ENCODE measurements around the gene UCHL1. TPM values are rescaled to one million over a fixed set of nuclear protein-coding genes. Genes with fewer than 3 reads are reported as not detected.

UCHL1 gene
- total and polyA plus RNA-seq, 2 of the 13 experiments (the other 11 are each of a cell fraction or from before 2014, with no cell fraction given) = not detected

DNA sequence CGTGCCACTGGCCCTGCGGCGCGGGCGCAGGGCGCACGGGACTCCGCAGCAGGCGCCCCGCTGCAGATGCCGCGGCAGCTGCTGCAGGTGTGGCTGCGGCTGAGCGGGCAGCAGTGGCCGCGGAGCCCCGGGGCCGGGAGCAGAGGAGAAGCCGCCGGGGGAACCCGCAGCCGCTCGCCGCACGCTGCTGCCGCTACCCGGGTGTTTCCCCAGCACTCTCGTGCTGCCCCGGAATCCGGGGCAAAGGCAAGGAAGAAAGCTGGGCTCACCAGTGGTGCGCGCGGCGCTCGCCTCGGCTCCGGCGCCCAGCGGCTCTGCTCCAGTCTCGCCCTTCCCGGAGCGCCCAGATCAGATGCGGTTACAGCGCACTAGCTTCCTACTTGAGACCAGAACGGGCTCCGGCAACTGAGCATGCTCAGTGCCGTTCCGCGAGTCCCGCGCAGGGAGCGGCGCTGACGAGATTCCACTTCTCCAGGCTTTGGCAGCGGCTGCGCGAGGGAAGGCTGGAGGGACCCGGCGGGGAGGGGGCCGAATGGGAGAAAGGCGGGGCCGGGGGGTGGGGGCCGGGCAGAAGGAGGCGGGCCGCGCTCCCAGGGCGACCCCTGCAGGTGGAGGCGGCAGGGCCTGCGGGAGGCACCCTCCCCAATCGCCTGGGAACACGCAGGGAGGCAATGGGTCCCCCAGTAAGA is 42.4 kb upstream of the UCHL1 start, which contains the start of gene APBB2 (continued):
- TF ChIP-seq, protein P1, sequence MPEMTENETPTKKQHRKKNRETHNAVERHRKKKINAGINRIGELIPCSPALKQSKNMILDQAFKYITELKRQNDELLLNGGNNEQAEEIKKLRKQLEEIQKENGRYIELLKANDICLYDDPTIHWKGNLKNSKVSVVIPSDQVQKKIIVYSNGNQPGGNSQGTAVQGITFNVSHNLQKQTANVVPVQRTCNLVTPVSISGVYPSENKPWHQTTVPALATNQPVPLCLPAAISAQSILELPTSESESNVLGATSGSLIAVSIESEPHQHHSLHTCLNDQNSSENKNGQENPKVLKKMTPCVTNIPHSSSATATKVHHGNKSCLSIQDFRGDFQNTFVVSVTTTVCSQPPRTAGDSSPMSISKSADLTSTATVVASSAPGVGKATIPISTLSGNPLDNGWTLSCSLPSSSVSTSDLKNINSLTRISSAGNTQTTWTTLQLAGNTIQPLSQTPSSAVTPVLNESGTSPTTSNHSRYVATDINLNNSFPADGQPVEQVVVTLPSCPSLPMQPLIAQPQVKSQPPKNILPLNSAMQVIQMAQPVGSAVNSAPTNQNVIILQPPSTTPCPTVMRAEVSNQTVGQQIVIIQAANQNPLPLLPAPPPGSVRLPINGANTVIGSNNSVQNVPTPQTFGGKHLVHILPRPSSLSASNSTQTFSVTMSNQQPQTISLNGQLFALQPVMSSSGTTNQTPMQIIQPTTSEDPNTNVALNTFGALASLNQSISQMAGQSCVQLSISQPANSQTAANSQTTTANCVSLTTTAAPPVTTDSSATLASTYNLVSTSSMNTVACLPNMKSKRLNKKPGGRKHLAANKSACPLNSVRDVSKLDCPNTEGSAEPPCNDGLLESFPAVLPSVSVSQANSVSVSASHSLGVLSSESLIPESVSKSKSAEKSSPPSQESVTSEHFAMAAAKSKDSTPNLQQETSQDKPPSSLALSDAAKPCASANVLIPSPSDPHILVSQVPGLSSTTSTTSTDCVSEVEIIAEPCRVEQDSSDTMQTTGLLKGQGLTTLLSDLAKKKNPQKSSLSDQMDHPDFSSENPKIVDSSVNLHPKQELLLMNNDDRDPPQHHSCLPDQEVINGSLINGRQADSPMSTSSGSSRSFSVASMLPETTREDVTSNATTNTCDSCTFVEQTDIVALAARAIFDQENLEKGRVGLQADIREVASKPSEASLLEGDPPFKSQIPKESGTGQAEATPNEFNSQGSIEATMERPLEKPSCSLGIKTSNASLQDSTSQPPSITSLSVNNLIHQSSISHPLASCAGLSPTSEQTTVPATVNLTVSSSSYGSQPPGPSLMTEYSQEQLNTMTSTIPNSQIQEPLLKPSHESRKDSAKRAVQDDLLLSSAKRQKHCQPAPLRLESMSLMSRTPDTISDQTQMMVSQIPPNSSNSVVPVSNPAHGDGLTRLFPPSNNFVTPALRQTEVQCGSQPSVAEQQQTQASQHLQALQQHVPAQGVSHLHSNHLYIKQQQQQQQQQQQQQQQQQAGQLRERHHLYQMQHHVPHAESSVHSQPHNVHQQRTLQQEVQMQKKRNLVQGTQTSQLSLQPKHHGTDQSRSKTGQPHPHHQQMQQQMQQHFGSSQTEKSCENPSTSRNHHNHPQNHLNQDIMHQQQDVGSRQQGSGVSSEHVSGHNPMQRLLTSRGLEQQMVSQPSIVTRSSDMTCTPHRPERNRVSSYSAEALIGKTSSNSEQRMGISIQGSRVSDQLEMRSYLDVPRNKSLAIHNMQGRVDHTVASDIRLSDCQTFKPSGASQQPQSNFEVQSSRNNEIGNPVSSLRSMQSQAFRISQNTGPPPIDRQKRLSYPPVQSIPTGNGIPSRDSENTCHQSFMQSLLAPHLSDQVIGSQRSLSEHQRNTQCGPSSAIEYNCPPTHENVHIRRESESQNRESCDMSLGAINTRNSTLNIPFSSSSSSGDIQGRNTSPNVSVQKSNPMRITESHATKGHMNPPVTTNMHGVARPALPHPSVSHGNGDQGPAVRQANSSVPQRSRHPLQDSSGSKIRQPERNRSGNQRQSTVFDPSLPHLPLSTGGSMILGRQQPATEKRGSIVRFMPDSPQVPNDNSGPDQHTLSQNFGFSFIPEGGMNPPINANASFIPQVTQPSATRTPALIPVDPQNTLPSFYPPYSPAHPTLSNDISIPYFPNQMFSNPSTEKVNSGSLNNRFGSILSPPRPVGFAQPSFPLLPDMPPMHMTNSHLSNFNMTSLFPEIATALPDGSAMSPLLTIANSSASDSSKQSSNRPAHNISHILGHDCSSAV (CRISPR knock-in tag; IDR thresholded peaks at IDR 0.05; ENCODE audit: borderline replicate concordance) = no peak
- TF ChIP-seq ZBTB46 (CRISPR knock-in tag; IDR thresholded peaks at IDR 0.05; ENCODE audit: borderline replicate concordance) = no peak
- no peak for TF ChIP-seq ZNF562 (CRISPR knock-in tag; IDR thresholded peaks at IDR 0.05; ENCODE audit: borderline replicate concordance)
- TF ChIP-seq ZNF724P (CRISPR knock-in tag; IDR thresholded peaks at IDR 0.05; ENCODE audit: borderline replicate concordance) = no peak
- no peak for TF ChIP-seq ZNF333 (CRISPR knock-in tag; IDR thresholded peaks at IDR 0.05; ENCODE audit: borderline replicate concordance)
- no peak for TF ChIP-seq ZFP1 (CRISPR knock-in tag; IDR thresholded peaks at IDR 0.05)
- no peak for TF ChIP-seq NFRKB (IDR thresholded peaks at IDR 0.05)
- TF ChIP-seq NR2F2 (IDR thresholded peaks at IDR 0.05; ENCODE audit: borderline replicate concordance, low read depth) = no peak
- TF ChIP-seq ZNF33B (CRISPR knock-in tag; IDR thresholded peaks at IDR 0.05) = peak; percentile 50; the same call in 1 of the 2 replicates
- TF ChIP-seq HNF1B (CRISPR knock-in tag; IDR thresholded peaks at IDR 0.05) = peak; percentile 52
- TF ChIP-seq, protein P2, sequence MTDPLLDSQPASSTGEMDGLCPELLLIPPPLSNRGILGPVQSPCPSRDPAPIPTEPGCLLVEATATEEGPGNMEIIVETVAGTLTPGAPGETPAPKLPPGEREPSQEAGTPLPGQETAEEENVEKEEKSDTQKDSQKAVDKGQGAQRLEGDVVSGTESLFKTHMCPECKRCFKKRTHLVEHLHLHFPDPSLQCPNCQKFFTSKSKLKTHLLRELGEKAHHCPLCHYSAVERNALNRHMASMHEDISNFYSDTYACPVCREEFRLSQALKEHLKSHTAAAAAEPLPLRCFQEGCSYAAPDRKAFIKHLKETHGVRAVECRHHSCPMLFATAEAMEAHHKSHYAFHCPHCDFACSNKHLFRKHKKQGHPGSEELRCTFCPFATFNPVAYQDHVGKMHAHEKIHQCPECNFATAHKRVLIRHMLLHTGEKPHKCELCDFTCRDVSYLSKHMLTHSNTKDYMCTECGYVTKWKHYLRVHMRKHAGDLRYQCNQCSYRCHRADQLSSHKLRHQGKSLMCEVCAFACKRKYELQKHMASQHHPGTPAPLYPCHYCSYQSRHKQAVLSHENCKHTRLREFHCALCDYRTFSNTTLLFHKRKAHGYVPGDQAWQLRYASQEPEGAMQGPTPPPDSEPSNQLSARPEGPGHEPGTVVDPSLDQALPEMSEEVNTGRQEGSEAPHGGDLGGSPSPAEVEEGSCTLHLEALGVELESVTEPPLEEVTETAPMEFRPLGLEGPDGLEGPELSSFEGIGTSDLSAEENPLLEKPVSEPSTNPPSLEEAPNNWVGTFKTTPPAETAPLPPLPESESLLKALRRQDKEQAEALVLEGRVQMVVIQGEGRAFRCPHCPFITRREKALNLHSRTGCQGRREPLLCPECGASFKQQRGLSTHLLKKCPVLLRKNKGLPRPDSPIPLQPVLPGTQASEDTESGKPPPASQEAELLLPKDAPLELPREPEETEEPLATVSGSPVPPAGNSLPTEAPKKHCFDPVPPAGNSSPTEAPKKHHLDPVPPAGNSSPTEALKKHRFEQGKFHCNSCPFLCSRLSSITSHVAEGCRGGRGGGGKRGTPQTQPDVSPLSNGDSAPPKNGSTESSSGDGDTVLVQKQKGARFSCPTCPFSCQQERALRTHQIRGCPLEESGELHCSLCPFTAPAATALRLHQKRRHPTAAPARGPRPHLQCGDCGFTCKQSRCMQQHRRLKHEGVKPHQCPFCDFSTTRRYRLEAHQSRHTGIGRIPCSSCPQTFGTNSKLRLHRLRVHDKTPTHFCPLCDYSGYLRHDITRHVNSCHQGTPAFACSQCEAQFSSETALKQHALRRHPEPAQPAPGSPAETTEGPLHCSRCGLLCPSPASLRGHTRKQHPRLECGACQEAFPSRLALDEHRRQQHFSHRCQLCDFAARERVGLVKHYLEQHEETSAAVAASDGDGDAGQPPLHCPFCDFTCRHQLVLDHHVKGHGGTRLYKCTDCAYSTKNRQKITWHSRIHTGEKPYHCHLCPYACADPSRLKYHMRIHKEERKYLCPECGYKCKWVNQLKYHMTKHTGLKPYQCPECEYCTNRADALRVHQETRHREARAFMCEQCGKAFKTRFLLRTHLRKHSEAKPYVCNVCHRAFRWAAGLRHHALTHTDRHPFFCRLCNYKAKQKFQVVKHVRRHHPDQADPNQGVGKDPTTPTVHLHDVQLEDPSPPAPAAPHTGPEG (CRISPR knock-in tag; IDR thresholded peaks at IDR 0.05) = no peak
